Common myeloid progenitor, CD34-positive (primary cell): ENCODE results near the gene PAM.

Experiments
- CTCF ChIA-PET: fragments of 350-600 bp; sonication (Branson Sonifier 250); formaldehyde crosslinking; loops from one replicate; lab custom pipeline; 2021; ENCODE audit warnings: antibody characterized with exemption; lab: Charles Lee
- POLR2A ChIA-PET: fragments of 350-600 bp; sonication (Branson Sonifier 250); formaldehyde crosslinking; loops from one replicate; lab custom pipeline; 2021; ENCODE audit warnings: antibody characterized with exemption; lab: Charles Lee
- DNase-seq, 3 donors: peaks; one replicate each; pipeline versions ENCODE4 v3.0.0 to v3.0.0-alpha.2; 2013
- H3K27ac ChIP-seq, 2 experiments: 1 replicate in 1 of 2; 2 replicates in 1 of 2; pipeline ENCODE4 v1.7.0; 2013; ENCODE audit warnings: inconsistent platforms in 2 of 2, low read length in 2 of 2, mild to moderate bottlenecking in 2 of 2, low read depth in 1 of 2, moderate library complexity in 1 of 2; ENCODE audit not compliant: severe bottlenecking in 2 of 2, insufficient read depth in 1 of 2, poor library complexity in 1 of 2
- H3K27me3 ChIP-seq, 5 experiments: replicated peaks in 2 of 5; 1 replicate in 3 of 5; 2 replicates in 2 of 5; pipeline versions ENCODE4 v1.6.1 to v1.7.0; 2013; ENCODE audit warnings: low read length in 4 of 5, mild to moderate bottlenecking in 2 of 5, moderate library complexity in 2 of 5, inconsistent platforms in 1 of 5; ENCODE audit not compliant: insufficient read depth in 5 of 5, control insufficient read depth in 4 of 5
- H3K36me3 ChIP-seq, 4 experiments: 1 replicate in 2 of 4; 2 replicates in 2 of 4; pipeline versions ENCODE4 v1.6.1 to v1.7.0; 2013; ENCODE audit warnings: low read length in 3 of 4, control low read depth in 1 of 4, mild to moderate bottlenecking in 1 of 4; ENCODE audit not compliant: control insufficient read depth in 4 of 4, insufficient read depth in 4 of 4
- H3K4me1 ChIP-seq, 4 experiments: 1 replicate in 3 of 4; 2 replicates in 1 of 4; pipeline versions ENCODE4 v1.6.1 to v1.7.1; 2013; ENCODE audit warnings: low read length in 3 of 4, mild to moderate bottlenecking in 3 of 4, control low read depth in 1 of 4, inconsistent platforms in 1 of 4, moderate library complexity in 1 of 4; ENCODE audit not compliant: control insufficient read depth in 4 of 4, insufficient read depth in 4 of 4; ENCODE audit errors: control extremely low read depth in 1 of 4
- H3K4me3 ChIP-seq, 7 experiments: 1 replicate in 4 of 7; 2 replicates in 3 of 7; pipeline versions ENCODE4 v1.5.1 to v1.7.0; 2013; ENCODE audit warnings: mild to moderate bottlenecking in 7 of 7, low read length in 6 of 7, moderate library complexity in 6 of 7, inconsistent platforms in 2 of 7, low read depth in 2 of 7, control low read depth in 1 of 7; ENCODE audit not compliant: insufficient read depth in 4 of 7, control insufficient read depth in 1 of 7; ENCODE audit errors: extremely low read depth in 1 of 7
- H3K9me3 ChIP-seq, 5 experiments: 1 replicate in 4 of 5; 2 replicates in 1 of 5; pipeline versions ENCODE4 v1.6.1 to v1.7.1; 2013; ENCODE audit warnings: low read length in 4 of 5, mild to moderate bottlenecking in 2 of 5, inconsistent platforms in 1 of 5, low read depth in 1 of 5, moderate library complexity in 1 of 5; ENCODE audit not compliant: control insufficient read depth in 4 of 5, insufficient read depth in 2 of 5; ENCODE audit errors: control extremely low read depth in 1 of 5
- WGBS: methylation state at CpG from one replicate; pipeline ENCODE4 v1.1.5; 2013; ENCODE audit not compliant: insufficient coverage; 5-methylcytosine and 5-hydroxymethylcytosine counted together

The PAM gene

GRCh38 chr5:102718819-102719218, 36.3 kb upstream of the PAM start:
- no peak for DNase-seq
- Histone ChIP-seq H3K27ac (no peak overlapping the region), H3K9me3 (peaks cover 0 to 1% (median 0%) of the 10 kb centered on the region in 5 experiments), H3K4me3 (no peak overlapping the region), H3K36me3 (no peaks in the 10 kb centered on the region), H3K4me1 (peaks cover 0 to 8% (median 5%) of the 10 kb centered on the region in 4 experiments), H3K27me3 (no peaks in the 10 kb centered on the region)
- 80% methylated on average over 1 of the region's 4 CpGs for WGBS
- CTCF ChIA-PET, result no interaction called here
- POLR2A ChIA-PET, result no interaction called here

GRCh38 chr5:102719886-102720285, 35.2 kb upstream of the PAM start:
- no peak for DNase-seq
- CTCF ChIA-PET, result no interaction called here
- no peaks in the 10 kb centered on the region for H3K27me3 ChIP-seq
- no peaks in the 10 kb centered on the region for H3K36me3 ChIP-seq
- H3K4me3 ChIP-seq, result no peak overlapping the region
- no CpG with 5 or more reads among the region's 1 CpG for WGBS
- H3K27ac ChIP-seq, result no peak overlapping the region
- peaks cover 0 to 2% (median 0%) of the 10 kb centered on the region in 4 experiments for H3K4me1 ChIP-seq
- POLR2A ChIA-PET, result no interaction called here
- peaks cover 0 to 1% (median 0%) of the 10 kb centered on the region in 5 experiments for H3K9me3 ChIP-seq

- ChIA-PET POLR2A (no interaction called here), CTCF (no interaction called here)
- no peak overlapping the region for H3K27ac ChIP-seq
- no peaks in the 10 kb centered on the region for H3K36me3 ChIP-seq
- no peak overlapping the region for H3K4me3 ChIP-seq
- WGBS, result no CpG with 5 or more reads among the region's 1 CpG
- peaks cover 0 to 2% (median 0%) of the 10 kb centered on the region in 4 experiments for H3K4me1 ChIP-seq
- no peaks in the 10 kb centered on the region for H3K27me3 ChIP-seq
- DNase-seq, result no peak
- peaks cover 0 to 1% (median 0%) of the 10 kb centered on the region in 5 experiments for H3K9me3 ChIP-seq
Observed at GRCh38 chr5:102720969-102721368, 34.1 kb upstream of the PAM start.

GRCh38 chr5:102722931-102723330, 32.2 kb upstream of the PAM start:
- CTCF ChIA-PET, result no interaction called here
- POLR2A ChIA-PET, result no interaction called here
- Histone ChIP-seq H3K36me3 (no peaks in the 10 kb centered on the region), H3K4me1 (no peaks in the 10 kb centered on the region), H3K27ac (no peak overlapping the region), H3K27me3 (no peaks in the 10 kb centered on the region), H3K9me3 (peaks cover 0 to 1% (median 0%) of the 10 kb centered on the region in 5 experiments), H3K4me3 (no peak overlapping the region)
- 93% methylated on average over 2 of the region's 4 CpGs for WGBS
- DNase-seq, result no peak

GRCh38 chr5:102731693-102732092, 23.4 kb upstream of the PAM start:
- ChIA-PET POLR2A (no interaction called here), CTCF (no interaction called here)
- Histone ChIP-seq H3K4me1 (no peaks in the 10 kb centered on the region), H3K36me3 (no peaks in the 10 kb centered on the region), H3K4me3 (no peak overlapping the region), H3K27ac (no peak overlapping the region), H3K27me3 (no peaks in the 10 kb centered on the region), H3K9me3 (no peaks in the 10 kb centered on the region)
- no CpG with 5 or more reads among the region's 1 CpG for WGBS
- DNase-seq, result no peak

GRCh38 chr5:102733534-102733933, 21.6 kb upstream of the PAM start:
- H3K4me1 ChIP-seq, result no peaks in the 10 kb centered on the region
- H3K36me3 ChIP-seq, result no peaks in the 10 kb centered on the region
- POLR2A ChIA-PET, result no interaction called here
- H3K9me3 ChIP-seq, result no peaks in the 10 kb centered on the region
- DNase-seq, result no peak
- H3K4me3 ChIP-seq, result no peak overlapping the region
- no peaks in the 10 kb centered on the region for H3K27me3 ChIP-seq
- CTCF ChIA-PET, result no interaction called here
- WGBS, result 100% methylated on average over 2 of the region's 5 CpGs
- H3K27ac ChIP-seq, result no peak overlapping the region

- Histone ChIP-seq H3K27me3 (no peaks in the 10 kb centered on the region), H3K9me3 (no peaks in the 10 kb centered on the region), H3K4me3 (no peak overlapping the region), H3K27ac (no peak overlapping the region), H3K4me1 (peaks cover 0 to 2% (median 0%) of the 10 kb centered on the region in 4 experiments), H3K36me3 (no peaks in the 10 kb centered on the region)
- DNase-seq, result no peak
- WGBS, result no CpG with 5 or more reads among the region's 1 CpG
- CTCF ChIA-PET, result no interaction called here
- POLR2A ChIA-PET, result no interaction called here
Observed at GRCh38 chr5:102737161-102737560, 17.9 kb upstream of the PAM start.
